ENCODE results near the gene ACTN4.

The ACTN4 gene

GRCh38 chr19:38638461-38638860 is 9.0 kb upstream of the ACTN4 start:
- no peak for DNase-seq

- DNase-seq = no peak
These were observed 7.8 kb upstream of the ACTN4 start for GRCh38 chr19:38639679-38640078.

GRCh38 chr19:38640368-38640767 is 7.1 kb upstream of the ACTN4 start:
- DNase-seq = no peak

- no peak for DNase-seq
These were observed 5.3 kb upstream of the ACTN4 start for GRCh38 chr19:38642176-38642575.

- no peak for DNase-seq
These were observed 2.7 kb upstream of the ACTN4 start for GRCh38 chr19:38644719-38645118.

- no peak for DNase-seq
These were observed 718 bp downstream of the ACTN4 start for GRCh38 chr19:38647966-38648768.

- no peak for DNase-seq
These were observed 1.4 kb downstream of the ACTN4 start for GRCh38 chr19:38648769-38649304.

- no peak for DNase-seq
These were observed 2.1 kb downstream of the ACTN4 start for GRCh38 chr19:38649305-38650171.

GRCh38 chr19:38650172-38650775 is 2.8 kb downstream of the ACTN4 start:
- peak; percentile 24 for DNase-seq

GRCh38 chr19:38650911-38651584 is 3.6 kb downstream of the ACTN4 start:
- no peak for DNase-seq

- peak; percentile 67 for DNase-seq
These were observed 5.7 kb downstream of the ACTN4 start for GRCh38 chr19:38653028-38653571.

- no peak for DNase-seq
These were observed 7.2 kb downstream of the ACTN4 start for GRCh38 chr19:38654628-38655055.

- no peak for DNase-seq
These were observed 7.8 kb downstream of the ACTN4 start for GRCh38 chr19:38655148-38655824.

GRCh38 chr19:38656171-38656981 is 8.9 kb downstream of the ACTN4 start:
- DNase-seq = no peak

GRCh38 chr19:38657633-38658222 is 10.3 kb downstream of the ACTN4 start:
- DNase-seq = no peak

- DNase-seq = peak; percentile 85
These were observed 11.2 kb downstream of the ACTN4 start for GRCh38 chr19:38658462-38659306.

- DNase-seq = no peak
These were observed 13.3 kb downstream of the ACTN4 start for GRCh38 chr19:38660724-38661123.

- no peak for DNase-seq
These were observed 13.7 kb downstream of the ACTN4 start for GRCh38 chr19:38661136-38661535.

GRCh38 chr19:38661996-38662395 is 14.5 kb downstream of the ACTN4 start:
- DNase-seq = no peak
